ENCODE results near the gene LMAN1. TPM values are rescaled to one million over a fixed set of nuclear protein-coding genes. Genes with fewer than 3 reads are reported as not detected.

LMAN1 gene, protein sequence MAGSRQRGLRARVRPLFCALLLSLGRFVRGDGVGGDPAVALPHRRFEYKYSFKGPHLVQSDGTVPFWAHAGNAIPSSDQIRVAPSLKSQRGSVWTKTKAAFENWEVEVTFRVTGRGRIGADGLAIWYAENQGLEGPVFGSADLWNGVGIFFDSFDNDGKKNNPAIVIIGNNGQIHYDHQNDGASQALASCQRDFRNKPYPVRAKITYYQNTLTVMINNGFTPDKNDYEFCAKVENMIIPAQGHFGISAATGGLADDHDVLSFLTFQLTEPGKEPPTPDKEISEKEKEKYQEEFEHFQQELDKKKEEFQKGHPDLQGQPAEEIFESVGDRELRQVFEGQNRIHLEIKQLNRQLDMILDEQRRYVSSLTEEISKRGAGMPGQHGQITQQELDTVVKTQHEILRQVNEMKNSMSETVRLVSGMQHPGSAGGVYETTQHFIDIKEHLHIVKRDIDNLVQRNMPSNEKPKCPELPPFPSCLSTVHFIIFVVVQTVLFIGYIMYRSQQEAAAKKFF
- 109 to 116 TPM (median 110 TPM) in 3 replicates for total RNA-seq

DNA sequence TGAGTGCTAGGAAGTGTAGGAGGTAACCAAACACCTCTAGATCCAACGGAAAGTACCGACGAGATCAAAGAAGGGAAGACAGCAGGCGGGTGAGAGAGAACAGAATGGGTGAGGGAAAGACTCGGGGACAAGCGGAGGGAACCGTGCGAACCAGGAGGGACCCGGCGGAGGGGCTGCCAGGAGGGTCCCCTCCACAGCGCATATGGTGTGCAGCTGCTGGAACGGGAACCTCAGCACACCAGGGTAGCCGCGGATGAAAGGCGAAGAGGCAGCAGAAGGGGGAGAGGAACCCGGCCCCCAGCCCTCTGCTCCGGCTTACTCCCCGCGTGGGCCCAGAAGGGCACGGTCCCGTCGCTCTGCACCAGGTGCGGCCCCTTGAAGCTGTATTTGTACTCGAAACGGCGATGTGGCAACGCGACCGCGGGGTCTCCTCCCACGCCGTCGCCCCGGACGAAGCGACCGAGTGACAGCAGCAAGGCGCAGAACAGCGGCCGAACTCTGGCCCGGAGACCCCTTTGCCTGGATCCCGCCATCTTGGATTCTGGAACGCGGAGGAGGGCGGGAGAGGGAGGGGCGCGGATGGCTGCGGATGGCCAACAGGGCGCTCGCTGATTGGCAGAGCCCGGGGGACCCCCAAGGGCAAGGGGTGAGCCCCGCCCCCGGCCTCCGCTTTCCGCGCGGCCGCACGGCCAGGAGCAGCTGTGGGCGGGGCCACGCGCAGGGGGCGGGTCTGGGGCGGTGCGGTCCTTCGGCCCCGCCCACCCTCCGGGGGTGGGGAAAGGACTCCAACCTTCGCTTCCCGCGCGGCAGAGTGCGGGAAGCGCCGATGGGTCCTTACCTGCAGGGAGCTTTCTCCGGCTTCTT is at the start of gene LMAN1:
Gene LMAN1, minus strand, starts transcription at position 554 of the 864 bp plus-strand sequence. Its CDS starts 21 bp downstream, at position 533.
- no peaks in the 10 kb centered on the region for H3K9me3 Mint-ChIP-seq
- DNase-seq (ENCODE audit: low spot score in 2 of 2, unreplicated experiment in 2 of 2): peak; percentile 97 to 98
- peak within 1 kb of the TSS; percentile 97 for H3K4me3 Mint-ChIP-seq

GRCh38 chr18:59402432-59403090 is 43.5 kb upstream of the LMAN1 start:
- Mint-ChIP-seq H3K27ac (no peak overlapping the region), H3K36me3 (no peaks in the 10 kb centered on the region), H3K27me3 (ENCODE audit: low read depth) (peaks cover 2% of the 10 kb centered on the region), H3K4me1 (no peaks in the 10 kb centered on the region), H3K4me3 (no peak overlapping the region), H3K9me3 (no peaks in the 10 kb centered on the region)
- TF ChIP-seq, protein P1, sequence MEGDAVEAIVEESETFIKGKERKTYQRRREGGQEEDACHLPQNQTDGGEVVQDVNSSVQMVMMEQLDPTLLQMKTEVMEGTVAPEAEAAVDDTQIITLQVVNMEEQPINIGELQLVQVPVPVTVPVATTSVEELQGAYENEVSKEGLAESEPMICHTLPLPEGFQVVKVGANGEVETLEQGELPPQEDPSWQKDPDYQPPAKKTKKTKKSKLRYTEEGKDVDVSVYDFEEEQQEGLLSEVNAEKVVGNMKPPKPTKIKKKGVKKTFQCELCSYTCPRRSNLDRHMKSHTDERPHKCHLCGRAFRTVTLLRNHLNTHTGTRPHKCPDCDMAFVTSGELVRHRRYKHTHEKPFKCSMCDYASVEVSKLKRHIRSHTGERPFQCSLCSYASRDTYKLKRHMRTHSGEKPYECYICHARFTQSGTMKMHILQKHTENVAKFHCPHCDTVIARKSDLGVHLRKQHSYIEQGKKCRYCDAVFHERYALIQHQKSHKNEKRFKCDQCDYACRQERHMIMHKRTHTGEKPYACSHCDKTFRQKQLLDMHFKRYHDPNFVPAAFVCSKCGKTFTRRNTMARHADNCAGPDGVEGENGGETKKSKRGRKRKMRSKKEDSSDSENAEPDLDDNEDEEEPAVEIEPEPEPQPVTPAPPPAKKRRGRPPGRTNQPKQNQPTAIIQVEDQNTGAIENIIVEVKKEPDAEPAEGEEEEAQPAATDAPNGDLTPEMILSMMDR (IDR thresholded peaks at IDR 0.05; ENCODE audit: unreplicated experiment): no peak
- DNase-seq (ENCODE audit: low spot score in 2 of 2, unreplicated experiment in 2 of 2): peak; percentile 47 to 76

More for the DNA sequence above, at the start of gene LMAN1:
- H3K27me3 Mint-ChIP-seq (ENCODE audit: low read depth): peaks cover 7% of the 10 kb centered on the region
- H3K27ac Mint-ChIP-seq: peak within 1 kb of the TSS; percentile 98
- H3K4me1 Mint-ChIP-seq: peaks cover 20% of the 10 kb centered on the region
- TF ChIP-seq, protein P1 (IDR thresholded peaks at IDR 0.05; ENCODE audit: unreplicated experiment): no peak
- H3K36me3 Mint-ChIP-seq: peaks cover 6% of the 10 kb centered on the region

- DNase-seq (ENCODE audit: low spot score in 2 of 2, unreplicated experiment in 2 of 2): no peak
- H3K27ac Mint-ChIP-seq: no peak overlapping the region
- no peak overlapping the region for H3K4me3 Mint-ChIP-seq
- TF ChIP-seq, protein P1 (IDR thresholded peaks at IDR 0.05; ENCODE audit: unreplicated experiment): no peak
- peaks cover 2% of the 10 kb centered on the region for H3K27me3 Mint-ChIP-seq (ENCODE audit: low read depth)
- H3K4me1 Mint-ChIP-seq: no peaks in the 10 kb centered on the region
- H3K36me3 Mint-ChIP-seq: no peaks in the 10 kb centered on the region
- H3K9me3 Mint-ChIP-seq: no peaks in the 10 kb centered on the region
Measured at GRCh38 chr18:59400407-59400806, 41.3 kb upstream of the LMAN1 start.

GRCh38 chr18:59395226-59396175 is 36.4 kb upstream of the LMAN1 start:
- TF ChIP-seq, protein P1 (IDR thresholded peaks at IDR 0.05; ENCODE audit: unreplicated experiment): no peak
- Mint-ChIP-seq H3K9me3 (no peaks in the 10 kb centered on the region), H3K4me3 (no peak overlapping the region), H3K4me1 (no peaks in the 10 kb centered on the region), H3K36me3 (no peaks in the 10 kb centered on the region), H3K27me3 (ENCODE audit: low read depth) (peaks cover 9% of the 10 kb centered on the region), H3K27ac (no peak overlapping the region)
- DNase-seq (ENCODE audit: low spot score in 2 of 2, unreplicated experiment in 2 of 2): no peak
